HEK293 (cell line): ENCODE data around the gene ATAD1.

ENCODE experiments used
- CTCF ChIP-seq: fragments of 450-650 bp; formaldehyde crosslinking; IDR thresholded peaks from 2 replicates; pipeline ENCODE4 v1.5.1; 2016; ENCODE audit warnings: missing biosample characterization, missing genetic modification characterization
- PATZ1 ChIP-seq: fragments of 450-650 bp; formaldehyde crosslinking; IDR thresholded peaks from 2 replicates; pipeline ENCODE4 v1.5.1; 2016; ENCODE audit warnings: missing biosample characterization, missing genetic modification characterization
- ZBTB1 ChIP-seq: fragments of 450-650 bp; formaldehyde crosslinking; IDR thresholded peaks from 2 replicates; pipeline ENCODE4 v1.5.1; 2016; ENCODE audit warnings: missing biosample characterization, missing genetic modification characterization
- ZBTB10 ChIP-seq: fragments of 450-650 bp; formaldehyde crosslinking; IDR thresholded peaks from 2 replicates; pipeline ENCODE4 v1.5.1; 2016; ENCODE audit warnings: missing biosample characterization, missing genetic modification characterization
- ZBTB11 ChIP-seq: fragments of 450-650 bp; formaldehyde crosslinking; conservative IDR thresholded peaks from 2 replicates; pipeline ENCODE4 v1.5.1; 2016; ENCODE audit warnings: low read depth, missing biosample characterization, missing genetic modification characterization
- ZFHX2 ChIP-seq: fragments of 450-650 bp; formaldehyde crosslinking; conservative IDR thresholded peaks from 2 replicates; pipeline ENCODE4 v1.5.1; 2016; ENCODE audit warnings: missing biosample characterization, missing genetic modification characterization
- ZNF184 ChIP-seq: fragments of 450-650 bp; IDR thresholded peaks from 2 replicates; pipeline ENCODE4 v1.5.1; 2018; ENCODE audit warnings: missing biosample characterization, mild to moderate bottlenecking, missing genetic modification characterization
- ZNF404 ChIP-seq: fragments of 450-650 bp; formaldehyde crosslinking; IDR thresholded peaks from 2 replicates; pipeline ENCODE4 v1.5.1; 2017; ENCODE audit warnings: missing biosample characterization, missing genetic modification characterization
- ZNF423 ChIP-seq: fragments of 450-650 bp; formaldehyde crosslinking; IDR thresholded peaks from 2 replicates; pipeline ENCODE4 v1.5.1; 2016; ENCODE audit warnings: missing biosample characterization, missing genetic modification characterization
- ZNF501 ChIP-seq: fragments of 450-650 bp; formaldehyde crosslinking; IDR thresholded peaks from 2 replicates; pipeline ENCODE4 v1.5.1; 2016; ENCODE audit warnings: missing biosample characterization, missing genetic modification characterization
- ZNF707 ChIP-seq: fragments of 450-650 bp; formaldehyde crosslinking; IDR thresholded peaks from 2 replicates; pipeline ENCODE4 v1.5.1; 2016; ENCODE audit warnings: missing biosample characterization, missing genetic modification characterization
- ZNF777 ChIP-seq: fragments of 450-650 bp; formaldehyde crosslinking; IDR thresholded peaks from 2 replicates; pipeline ENCODE4 v1.5.1; 2017; ENCODE audit warnings: missing biosample characterization, missing genetic modification characterization, borderline replicate concordance

- TF ChIP-seq ZNF423 (tag by site-specific recombination) (no peak), CTCF (tag by site-specific recombination) (no peak), ZNF707 (tag by site-specific recombination) (no peak), ZBTB1 (no peak), PATZ1 (tag by site-specific recombination) (no peak), ZBTB10 (tag by site-specific recombination) (no peak), ZBTB11 (no peak), ZNF777 (tag by site-specific recombination) (no peak), ZFHX2 (tag by site-specific recombination) (no peak), ZNF404 (no peak), ZNF184 (tag by site-specific recombination) (no peak), ZNF501 (tag by site-specific recombination) (no peak)
These were observed 23.7 kb downstream of the ATAD1 start for GRCh38 chr10:87794285-87794684.
